Coronary artery (tissue), 2 donors: ENCODE measurements around the gene LACTBL1.

Source experiments
- DNase-seq: peaks from one replicate; pipeline ENCODE4 v3.0.0-alpha.2; 2017; ENCODE audit warnings: low spot score
- H3K27ac ChIP-seq, 2 donors: fragments of 200-600 bp; sonication (generic); one replicate each; pipeline ENCODE4 v1.5.1; 2016 to 2019
- H3K4me3 ChIP-seq: fragments of 200-600 bp; sonication (generic); 2 replicates; pipeline ENCODE4 v1.5.1; 2016; ENCODE audit warnings: mild to moderate bottlenecking, moderate library complexity
- CTCF ChIP-seq: fragments of 200-600 bp; sonication (generic); IDR thresholded peaks from one replicate; pipeline ENCODE4 v1.5.1; 2019; ENCODE audit warnings: antibody characterized with exemption

LACTBL1 gene

GRCh38 chr1:22920026-22920733 lies 52.5 kb downstream of the LACTBL1 start:
- Histone ChIP-seq H3K27ac (no peak overlapping the region), H3K4me3 (no peak overlapping the region)
- no peak for DNase-seq
- no peak for TF ChIP-seq CTCF

GRCh38 chr1:22919341-22920025 lies 53.2 kb downstream of the LACTBL1 start:
- Histone ChIP-seq H3K4me3 (no peak overlapping the region), H3K27ac (no peak overlapping the region)
- TF ChIP-seq CTCF: no peak
- DNase-seq: no peak

GRCh38 chr1:22918644-22919043 lies 54.0 kb downstream of the LACTBL1 start:
- no peak overlapping the region for H3K27ac ChIP-seq
- no peak overlapping the region for H3K4me3 ChIP-seq
- no peak for TF ChIP-seq CTCF
- DNase-seq: no peak

GRCh38 chr1:22917989-22918388 lies 54.7 kb downstream of the LACTBL1 start:
- H3K4me3 ChIP-seq: no peak overlapping the region
- TF ChIP-seq CTCF: no peak
- DNase-seq: no peak
- no peak overlapping the region for H3K27ac ChIP-seq

GRCh38 chr1:22916471-22916820 lies 56.2 kb downstream of the LACTBL1 start:
- no peak for TF ChIP-seq CTCF
- no peak for DNase-seq
- Histone ChIP-seq H3K4me3 (no peak overlapping the region), H3K27ac (no peak overlapping the region)

- no peak for TF ChIP-seq CTCF
- no peak overlapping the region for H3K27ac ChIP-seq
- no peak overlapping the region for H3K4me3 ChIP-seq
- DNase-seq: no peak
Observed at GRCh38 chr1:22915816-22916470, 56.7 kb downstream of the LACTBL1 start.
